ENCODE measurements around the gene AVPR2.

DNA sequence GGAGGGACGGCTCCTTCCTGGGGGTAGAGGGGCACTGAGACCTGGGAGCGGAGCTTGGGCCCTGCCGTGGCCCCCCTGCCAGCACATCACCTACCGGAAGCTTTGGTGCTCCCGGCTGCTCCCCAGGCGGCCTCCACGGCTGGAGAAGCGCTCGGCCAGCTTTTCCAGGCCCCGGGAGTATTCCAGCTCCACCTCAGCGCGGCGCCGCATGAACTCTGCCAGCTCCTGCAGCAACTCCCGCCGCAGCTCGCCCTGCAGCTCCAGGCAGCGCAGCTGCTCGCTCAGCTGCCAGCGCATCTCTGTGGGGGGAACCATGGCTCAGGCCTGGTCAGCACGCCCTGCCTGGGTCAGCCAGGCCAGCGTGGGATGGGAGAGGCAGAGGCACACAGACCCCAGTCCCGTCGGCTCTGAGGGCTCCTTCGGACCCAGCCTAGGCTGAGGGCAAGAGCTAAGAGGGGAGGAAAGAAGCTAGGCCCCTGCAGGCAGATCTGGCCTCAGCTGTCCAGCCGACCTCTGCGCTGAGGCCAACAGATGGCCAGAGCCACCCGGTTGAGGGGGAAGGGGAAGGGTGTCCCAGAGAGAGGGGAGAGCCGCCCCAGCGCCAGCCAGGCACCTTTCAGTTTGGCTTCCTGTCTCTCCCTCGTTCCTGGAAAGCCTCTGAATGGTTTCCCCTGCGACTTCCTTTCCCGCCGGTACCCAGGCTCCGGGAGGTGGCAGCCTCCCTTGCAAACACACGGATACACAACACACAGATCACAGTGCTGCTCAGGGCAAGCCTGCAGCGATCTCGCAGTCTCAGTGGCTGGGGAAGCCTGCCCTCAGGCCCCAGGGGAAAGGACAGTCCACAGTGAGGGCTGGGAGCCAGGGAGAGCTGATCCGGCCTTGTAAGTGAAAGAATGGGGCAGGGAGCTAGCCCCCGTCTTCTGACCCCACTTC lies 17.3 kb downstream of the AVPR2 start:
- TF ChIP-seq, protein P1, sequence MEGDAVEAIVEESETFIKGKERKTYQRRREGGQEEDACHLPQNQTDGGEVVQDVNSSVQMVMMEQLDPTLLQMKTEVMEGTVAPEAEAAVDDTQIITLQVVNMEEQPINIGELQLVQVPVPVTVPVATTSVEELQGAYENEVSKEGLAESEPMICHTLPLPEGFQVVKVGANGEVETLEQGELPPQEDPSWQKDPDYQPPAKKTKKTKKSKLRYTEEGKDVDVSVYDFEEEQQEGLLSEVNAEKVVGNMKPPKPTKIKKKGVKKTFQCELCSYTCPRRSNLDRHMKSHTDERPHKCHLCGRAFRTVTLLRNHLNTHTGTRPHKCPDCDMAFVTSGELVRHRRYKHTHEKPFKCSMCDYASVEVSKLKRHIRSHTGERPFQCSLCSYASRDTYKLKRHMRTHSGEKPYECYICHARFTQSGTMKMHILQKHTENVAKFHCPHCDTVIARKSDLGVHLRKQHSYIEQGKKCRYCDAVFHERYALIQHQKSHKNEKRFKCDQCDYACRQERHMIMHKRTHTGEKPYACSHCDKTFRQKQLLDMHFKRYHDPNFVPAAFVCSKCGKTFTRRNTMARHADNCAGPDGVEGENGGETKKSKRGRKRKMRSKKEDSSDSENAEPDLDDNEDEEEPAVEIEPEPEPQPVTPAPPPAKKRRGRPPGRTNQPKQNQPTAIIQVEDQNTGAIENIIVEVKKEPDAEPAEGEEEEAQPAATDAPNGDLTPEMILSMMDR (conservative IDR thresholded peaks at IDR 0.05 in 1 of 2, IDR thresholded peaks at IDR 0.05 in 1 of 2; ENCODE audit: low read depth in 1 of 2, low read length in 2 of 2): no peak
- no peak for TF ChIP-seq EZH2 (IDR thresholded peaks at IDR 0.05; ENCODE audit: low read length, missing control alignments)

Data from fibroblast of lung (primary cell).